Measurements from ENCODE around the gene ARHGAP40.

DNA sequence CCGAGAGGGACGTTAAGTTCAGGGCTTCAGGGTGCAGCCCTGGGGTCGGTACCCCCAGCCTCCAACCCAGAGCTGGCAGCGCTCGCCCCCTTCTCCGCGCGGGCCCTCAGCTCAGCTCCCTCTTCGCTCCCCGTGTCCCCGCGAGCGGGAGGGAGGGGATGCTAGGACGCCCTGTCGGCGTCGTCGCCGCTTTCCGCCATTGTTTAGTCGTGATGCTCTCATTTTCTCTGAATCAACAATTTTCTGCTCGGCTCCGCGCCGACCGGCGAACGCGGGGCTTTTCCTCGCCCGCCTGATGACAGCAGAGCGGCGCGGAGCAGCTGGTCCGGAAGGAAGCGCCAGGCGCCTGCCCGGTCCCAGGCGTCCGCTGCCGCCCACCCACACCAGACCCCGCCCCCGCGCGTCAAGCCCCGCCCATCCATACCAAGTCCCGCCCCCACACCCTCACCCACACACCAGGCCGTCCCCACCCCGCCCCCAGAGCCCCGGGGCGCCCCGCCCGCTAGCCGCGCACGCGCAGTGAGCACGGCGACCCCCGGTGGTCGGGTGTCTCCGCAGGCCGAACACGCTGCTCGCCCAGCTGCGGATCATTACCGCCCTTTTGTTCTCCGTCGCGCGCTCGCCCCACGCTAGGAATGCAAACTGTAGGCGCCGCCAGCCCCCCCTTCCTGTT lies 72.6 kb downstream of the ARHGAP40 start:
- TF ChIP-seq, protein P1, sequence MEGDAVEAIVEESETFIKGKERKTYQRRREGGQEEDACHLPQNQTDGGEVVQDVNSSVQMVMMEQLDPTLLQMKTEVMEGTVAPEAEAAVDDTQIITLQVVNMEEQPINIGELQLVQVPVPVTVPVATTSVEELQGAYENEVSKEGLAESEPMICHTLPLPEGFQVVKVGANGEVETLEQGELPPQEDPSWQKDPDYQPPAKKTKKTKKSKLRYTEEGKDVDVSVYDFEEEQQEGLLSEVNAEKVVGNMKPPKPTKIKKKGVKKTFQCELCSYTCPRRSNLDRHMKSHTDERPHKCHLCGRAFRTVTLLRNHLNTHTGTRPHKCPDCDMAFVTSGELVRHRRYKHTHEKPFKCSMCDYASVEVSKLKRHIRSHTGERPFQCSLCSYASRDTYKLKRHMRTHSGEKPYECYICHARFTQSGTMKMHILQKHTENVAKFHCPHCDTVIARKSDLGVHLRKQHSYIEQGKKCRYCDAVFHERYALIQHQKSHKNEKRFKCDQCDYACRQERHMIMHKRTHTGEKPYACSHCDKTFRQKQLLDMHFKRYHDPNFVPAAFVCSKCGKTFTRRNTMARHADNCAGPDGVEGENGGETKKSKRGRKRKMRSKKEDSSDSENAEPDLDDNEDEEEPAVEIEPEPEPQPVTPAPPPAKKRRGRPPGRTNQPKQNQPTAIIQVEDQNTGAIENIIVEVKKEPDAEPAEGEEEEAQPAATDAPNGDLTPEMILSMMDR (tag by site-specific recombination; IDR thresholded peaks at IDR 0.05), result no peak
- TF ChIP-seq, protein P2, sequence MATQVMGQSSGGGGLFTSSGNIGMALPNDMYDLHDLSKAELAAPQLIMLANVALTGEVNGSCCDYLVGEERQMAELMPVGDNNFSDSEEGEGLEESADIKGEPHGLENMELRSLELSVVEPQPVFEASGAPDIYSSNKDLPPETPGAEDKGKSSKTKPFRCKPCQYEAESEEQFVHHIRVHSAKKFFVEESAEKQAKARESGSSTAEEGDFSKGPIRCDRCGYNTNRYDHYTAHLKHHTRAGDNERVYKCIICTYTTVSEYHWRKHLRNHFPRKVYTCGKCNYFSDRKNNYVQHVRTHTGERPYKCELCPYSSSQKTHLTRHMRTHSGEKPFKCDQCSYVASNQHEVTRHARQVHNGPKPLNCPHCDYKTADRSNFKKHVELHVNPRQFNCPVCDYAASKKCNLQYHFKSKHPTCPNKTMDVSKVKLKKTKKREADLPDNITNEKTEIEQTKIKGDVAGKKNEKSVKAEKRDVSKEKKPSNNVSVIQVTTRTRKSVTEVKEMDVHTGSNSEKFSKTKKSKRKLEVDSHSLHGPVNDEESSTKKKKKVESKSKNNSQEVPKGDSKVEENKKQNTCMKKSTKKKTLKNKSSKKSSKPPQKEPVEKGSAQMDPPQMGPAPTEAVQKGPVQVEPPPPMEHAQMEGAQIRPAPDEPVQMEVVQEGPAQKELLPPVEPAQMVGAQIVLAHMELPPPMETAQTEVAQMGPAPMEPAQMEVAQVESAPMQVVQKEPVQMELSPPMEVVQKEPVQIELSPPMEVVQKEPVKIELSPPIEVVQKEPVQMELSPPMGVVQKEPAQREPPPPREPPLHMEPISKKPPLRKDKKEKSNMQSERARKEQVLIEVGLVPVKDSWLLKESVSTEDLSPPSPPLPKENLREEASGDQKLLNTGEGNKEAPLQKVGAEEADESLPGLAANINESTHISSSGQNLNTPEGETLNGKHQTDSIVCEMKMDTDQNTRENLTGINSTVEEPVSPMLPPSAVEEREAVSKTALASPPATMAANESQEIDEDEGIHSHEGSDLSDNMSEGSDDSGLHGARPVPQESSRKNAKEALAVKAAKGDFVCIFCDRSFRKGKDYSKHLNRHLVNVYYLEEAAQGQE (tag by site-specific recombination; IDR thresholded peaks at IDR 0.05), result no peak
- TF ChIP-seq, protein P3, sequence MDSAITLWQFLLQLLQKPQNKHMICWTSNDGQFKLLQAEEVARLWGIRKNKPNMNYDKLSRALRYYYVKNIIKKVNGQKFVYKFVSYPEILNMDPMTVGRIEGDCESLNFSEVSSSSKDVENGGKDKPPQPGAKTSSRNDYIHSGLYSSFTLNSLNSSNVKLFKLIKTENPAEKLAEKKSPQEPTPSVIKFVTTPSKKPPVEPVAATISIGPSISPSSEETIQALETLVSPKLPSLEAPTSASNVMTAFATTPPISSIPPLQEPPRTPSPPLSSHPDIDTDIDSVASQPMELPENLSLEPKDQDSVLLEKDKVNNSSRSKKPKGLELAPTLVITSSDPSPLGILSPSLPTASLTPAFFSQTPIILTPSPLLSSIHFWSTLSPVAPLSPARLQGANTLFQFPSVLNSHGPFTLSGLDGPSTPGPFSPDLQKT (IDR thresholded peaks at IDR 0.05; ENCODE audit: borderline replicate concordance, low read depth, low read length), result no peak
- TF ChIP-seq ZNF416 (tag by site-specific recombination; IDR thresholded peaks at IDR 0.05) (no peak), ZNF112 (tag by site-specific recombination; IDR thresholded peaks at IDR 0.05) (no peak), ZNF24 (tag by site-specific recombination; IDR thresholded peaks at IDR 0.05) (no peak)
- TF ChIP-seq, protein P4, sequence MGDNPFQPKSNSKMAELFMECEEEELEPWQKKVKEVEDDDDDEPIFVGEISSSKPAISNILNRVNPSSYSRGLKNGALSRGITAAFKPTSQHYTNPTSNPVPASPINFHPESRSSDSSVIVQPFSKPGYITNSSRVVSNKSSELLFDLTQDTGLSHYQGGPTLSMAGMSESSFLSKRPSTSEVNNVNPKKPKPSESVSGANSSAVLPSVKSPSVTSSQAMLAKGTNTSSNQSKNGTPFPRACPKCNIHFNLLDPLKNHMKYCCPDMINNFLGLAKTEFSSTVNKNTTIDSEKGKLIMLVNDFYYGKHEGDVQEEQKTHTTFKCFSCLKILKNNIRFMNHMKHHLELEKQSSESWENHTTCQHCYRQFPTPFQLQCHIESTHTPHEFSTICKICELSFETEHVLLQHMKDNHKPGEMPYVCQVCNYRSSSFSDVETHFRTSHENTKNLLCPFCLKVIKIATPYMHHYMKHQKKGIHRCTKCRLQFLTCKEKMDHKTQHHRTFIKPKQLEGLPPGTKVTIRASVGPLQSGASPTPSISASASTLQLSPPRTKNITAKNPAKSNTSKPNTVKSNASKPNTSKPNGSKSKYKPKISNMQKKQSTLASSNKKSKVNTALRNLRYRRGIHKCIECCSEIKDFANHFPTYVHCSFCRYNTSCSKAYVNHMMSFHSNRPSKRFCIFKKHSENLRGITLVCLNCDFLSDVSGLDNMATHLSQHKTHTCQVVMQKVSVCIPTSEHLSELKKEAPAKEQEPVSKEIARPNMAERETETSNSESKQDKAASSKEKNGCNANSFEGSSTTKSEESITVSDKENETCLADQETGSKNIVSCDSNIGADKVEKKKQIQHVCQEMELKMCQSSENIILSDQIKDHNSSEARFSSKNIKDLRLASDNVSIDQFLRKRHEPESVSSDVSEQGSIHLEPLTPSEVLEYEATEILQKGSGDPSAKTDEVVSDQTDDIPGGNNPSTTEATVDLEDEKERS (tag by site-specific recombination; IDR thresholded peaks at IDR 0.05), result no peak
- TF ChIP-seq, protein P5, sequence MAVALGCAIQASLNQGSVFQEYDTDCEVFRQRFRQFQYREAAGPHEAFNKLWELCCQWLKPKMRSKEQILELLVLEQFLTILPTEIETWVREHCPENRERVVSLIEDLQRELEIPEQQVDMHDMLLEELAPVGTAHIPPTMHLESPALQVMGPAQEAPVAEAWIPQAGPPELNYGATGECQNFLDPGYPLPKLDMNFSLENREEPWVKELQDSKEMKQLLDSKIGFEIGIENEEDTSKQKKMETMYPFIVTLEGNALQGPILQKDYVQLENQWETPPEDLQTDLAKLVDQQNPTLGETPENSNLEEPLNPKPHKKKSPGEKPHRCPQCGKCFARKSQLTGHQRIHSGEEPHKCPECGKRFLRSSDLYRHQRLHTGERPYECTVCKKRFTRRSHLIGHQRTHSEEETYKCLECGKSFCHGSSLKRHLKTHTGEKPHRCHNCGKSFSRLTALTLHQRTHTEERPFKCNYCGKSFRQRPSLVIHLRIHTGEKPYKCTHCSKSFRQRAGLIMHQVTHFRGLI (tag by site-specific recombination; IDR thresholded peaks at IDR 0.05), result no peak
